K562 (cell line): ENCODE measurements around the gene ACER3. TPM values are rescaled to one million over a fixed set of nuclear protein-coding genes. Genes with fewer than 3 reads are reported as not detected.

ENCODE experiments used
- ATAC-seq: fragments of 200-7000 bp; cut with Tn5 transposase; 3 replicates; pipeline ENCODE4 v1.9.1; 2020; ENCODE audit warnings: moderate library complexity
- BruUV-seq: library from RNA; stranded (reverse); fragments of 400-500 nt; replicated peaks from 2 replicates; lab custom pipeline; 2021; lab: Mats Ljungman, UMichigan
- CTCF ChIA-PET: fragments of 300-600 bp; formaldehyde crosslinking; extraction: SDS; loops from one replicate; lab custom pipeline; 2021; ENCODE audit warnings: low intra/inter-chr PET ratio; lab: Yijun Ruan, JAX
- POLR2A ChIA-PET: fragments of 300-600, 350-650 bp; sonication (Branson Sonifier 250); formaldehyde crosslinking; extraction: SDS; loops from one replicate; lab custom pipeline; 2021; ENCODE audit warnings: antibody characterized with exemption, inconsistent platforms; lab: Yijun Ruan, JAX
- DNase-seq, 4 experiments: peaks; one replicate each; pipeline versions ENCODE4 v3.0.0 to v3.0.0-alpha.2; 2011 to 2018; ENCODE audit warnings: low spot score in 3 of 4, mixed read lengths in 3 of 4; ENCODE audit errors: extremely low read depth in 1 of 4
- FAIRE-seq: peaks from 2 replicates; lab custom pipeline; 2011; peaks lifted over from hg19 to GRCh38; lab: Jason Lieb, UNC
- H2AFZ ChIP-seq: 2 replicates; pipeline ENCODE4 v1.6.0; 2011; ENCODE audit warnings: low read depth, low read length, control low read depth, inconsistent platforms
- H3K27ac ChIP-seq: fragments of 200-600 bp; 3 replicates; pipeline ENCODE4 v1.8.0; 2011; ENCODE audit warnings: low read depth, mild to moderate bottlenecking, control low read depth, inconsistent platforms, low read length, moderate library complexity, mixed read lengths; ENCODE audit errors: extremely low read depth
- H3K27me3 ChIP-seq, 2 experiments: fragments of 300-600 bp in 1 of 2; 2 replicates in 1 of 2; 3 replicates in 1 of 2; pipeline versions ENCODE4 v1.6.0 to v1.8.0; 2011; ENCODE audit warnings: inconsistent platforms in 2 of 2, low read length in 2 of 2, mild to moderate bottlenecking in 1 of 2, mixed read lengths in 1 of 2, moderate library complexity in 1 of 2; ENCODE audit not compliant: control insufficient read depth in 2 of 2, insufficient read depth in 2 of 2
- H3K36me3 ChIP-seq: fragments of 300-600 bp; 3 replicates; pipeline ENCODE4 v1.8.0; 2011; ENCODE audit warnings: mild to moderate bottlenecking, low read length, inconsistent platforms; ENCODE audit not compliant: control insufficient read depth, insufficient read depth
- H3K4me1 ChIP-seq, 2 experiments: fragments of 200-600 bp in 1 of 2; replicated peaks in 1 of 2; 2 replicates in 1 of 2; 3 replicates in 1 of 2; pipeline versions ENCODE4 v1.5.1 to v1.8.0; 2011; ENCODE audit warnings: inconsistent platforms in 2 of 2, low read length in 2 of 2, mild to moderate bottlenecking in 1 of 2, mixed read lengths in 1 of 2, moderate library complexity in 1 of 2; ENCODE audit not compliant: control insufficient read depth in 2 of 2, insufficient read depth in 2 of 2
- H3K4me2 ChIP-seq: 2 replicates; pipeline ENCODE4 v1.6.1; 2011; ENCODE audit warnings: low read length, control low read depth, inconsistent platforms, mixed read lengths; ENCODE audit not compliant: insufficient read depth
- H3K4me3 ChIP-seq: fragments of 200-600 bp; sonication (generic), shearing (Covaris generic); 2 replicates; pipeline ENCODE4 v1.5.1; 2016; ENCODE audit warnings: control low read depth, inconsistent platforms
- H3K79me2 ChIP-seq: fragments of 200-600 bp; 3 replicates; pipeline ENCODE4 v1.8.0; 2011; ENCODE audit warnings: low read length, inconsistent platforms; ENCODE audit not compliant: control insufficient read depth, insufficient read depth
- H3K9ac ChIP-seq, 2 experiments: 2 replicates each; pipeline versions ENCODE4 v1.6.0 to v1.6.1; 2011; ENCODE audit warnings: low read depth in 2 of 2, low read length in 2 of 2, control low read depth in 1 of 2, inconsistent platforms in 1 of 2, mild to moderate bottlenecking in 1 of 2, mixed read lengths in 1 of 2; ENCODE audit not compliant: insufficient read depth in 1 of 2
- H3K9me1 ChIP-seq: one replicate; pipeline ENCODE4 v1.6.0; 2011; ENCODE audit warnings: inconsistent platforms, mild to moderate bottlenecking, low read length, moderate library complexity; ENCODE audit not compliant: control insufficient read depth, insufficient read depth
- H3K9me3 ChIP-seq: replicated peaks from 2 replicates; pipeline ENCODE4 v1.5.1; 2011; ENCODE audit warnings: low read depth, low read length, inconsistent platforms; ENCODE audit not compliant: control insufficient read depth, insufficient read depth
- H4K20me1 ChIP-seq: replicated peaks from 2 replicates; pipeline ENCODE4 v1.6.1; 2011; ENCODE audit warnings: low read length, inconsistent platforms, mixed read lengths; ENCODE audit not compliant: control insufficient read depth, insufficient read depth
- BHLHE40 ChIP-seq: IDR thresholded peaks from 2 replicates; pipeline ENCODE4 v1.6.1; 2011; ENCODE audit warnings: low read length, improper control_type of control experiment
- C11orf30 ChIP-seq: fragments of 450-650 bp; IDR thresholded peaks from 2 replicates; pipeline ENCODE4 v1.6.1; 2016; ENCODE audit warnings: low read depth, mild to moderate bottlenecking
- EGR1 ChIP-seq: fragments of 450-650 bp; conservative IDR thresholded peaks from 2 replicates; pipeline ENCODE4 v1.6.1; 2017; ENCODE audit warnings: mild to moderate bottlenecking
- ETS2 ChIP-seq: IDR thresholded peaks from 2 replicates; pipeline ENCODE4 v1.6.1; 2016; ENCODE audit warnings: borderline replicate concordance, missing genetic modification characterization, mild to moderate bottlenecking, moderate library complexity, missing compliant biosample characterization; ENCODE audit not compliant: poor library complexity, severe bottlenecking
- HMBOX1 ChIP-seq: sonication (generic); IDR thresholded peaks from 2 replicates; pipeline ENCODE4 v1.6.1; 2016
- HMGN3 ChIP-seq: IDR thresholded peaks from 2 replicates; pipeline ENCODE4 v1.6.1; 2011; ENCODE audit warnings: borderline replicate concordance, low read depth, mild to moderate bottlenecking, mixed read lengths, low read length; ENCODE audit not compliant: insufficient read length; ENCODE audit errors: extremely low read depth
- KLF6 ChIP-seq: fragments of 250-450 bp; sonication (Bioruptor Pico); IDR thresholded peaks from 2 replicates; pipeline ENCODE4 v1.4.0; 2020; ENCODE audit warnings: mild to moderate bottlenecking, moderate library complexity, borderline replicate concordance
- NFYB ChIP-seq: IDR thresholded peaks from 2 replicates; pipeline ENCODE4 v1.6.1; 2011; ENCODE audit warnings: mild to moderate bottlenecking, moderate library complexity; ENCODE audit not compliant: insufficient read length; ENCODE audit errors: extremely low read depth
- NR1H2 ChIP-seq: sonication (generic); formaldehyde crosslinking; IDR thresholded peaks from 2 replicates; pipeline ENCODE4 v1.4.0; 2020; ENCODE audit warnings: mild to moderate bottlenecking, missing genetic modification reagents
- RCOR1 ChIP-seq, 2 experiments: IDR thresholded peaks; 2 replicates each; pipeline ENCODE4 v1.6.1; 2012; ENCODE audit warnings: low read depth in 2 of 2, low read length in 2 of 2, borderline replicate concordance in 1 of 2, improper control_type of control experiment in 1 of 2
- SRSF3 ChIP-seq: fragments of 200-400 bp; formaldehyde crosslinking; IDR thresholded peaks from 2 replicates; pipeline ENCODE4 v1.6.1; 2016; ENCODE audit warnings: mild to moderate bottlenecking, low read length, moderate library complexity; ENCODE audit not compliant: insufficient read depth
- SRSF9 ChIP-seq: fragments of 200-400 bp; formaldehyde crosslinking; IDR thresholded peaks from 2 replicates; pipeline ENCODE4 v1.6.1; 2017; ENCODE audit warnings: low read depth, low read length, borderline replicate concordance
- STAT6 ChIP-seq: sonication (generic); formaldehyde crosslinking; IDR thresholded peaks from 2 replicates; pipeline ENCODE4 v1.8.1; 2023; ENCODE audit warnings: mild to moderate bottlenecking, missing genetic modification reagents
- TFE3 ChIP-seq: fragments of 450-650 bp; formaldehyde crosslinking; IDR thresholded peaks from 2 replicates; pipeline ENCODE4 v1.4.0; 2020; ENCODE audit warnings: mild to moderate bottlenecking, mixed read lengths
- ZFP1 ChIP-seq: fragments of 450-650 bp; formaldehyde crosslinking; IDR thresholded peaks from 2 replicates; pipeline ENCODE4 v1.4.0; 2020; ENCODE audit warnings: mild to moderate bottlenecking, mixed read lengths
- ZFX ChIP-seq: sonication (generic); formaldehyde crosslinking; IDR thresholded peaks from 2 replicates; pipeline ENCODE4 v1.8.0; 2022; ENCODE audit warnings: mild to moderate bottlenecking, missing genetic modification reagents, moderate library complexity
- ZNF511 ChIP-seq: sonication (generic); formaldehyde crosslinking; IDR thresholded peaks from 2 replicates; pipeline ENCODE4 v1.8.0; 2022; ENCODE audit warnings: mild to moderate bottlenecking, missing genetic modification reagents
- WGBS: fragments of 100-300 bp; shearing (Covaris generic); methylation state at CpG from one replicate; pipeline ENCODE4 v1.1.6; 2016; ENCODE audit warnings: low coverage, mixed read lengths; ENCODE audit not compliant: insufficient coverage; ENCODE audit errors: missing lambda C conversion rate; 5-methylcytosine and 5-hydroxymethylcytosine counted together
- in situ Hi-C: fragments of 300-500 bp; cut with MboI; formaldehyde crosslinking; loops from 4 replicates; pipeline ENCODE4 v1.15.0; 2018; ENCODE audit warnings: inconsistent platforms, mixed read lengths
- intact Hi-C: fragments of 100-400 bp; cut with micrococcal nuclease; formaldehyde crosslinking; loops from 2 replicates; pipeline ENCODE4 v1.14.2; 2022
- polyA plus RNA-seq, 8 experiments: library from polyadenylated mRNA; depleted of rRNA in 4 of 8; stranded (reverse) in 5 of 8; unstranded in 3 of 8; fragments of >200 nt; fragmentation: Nextera tagmentation in 2 of 8; fragmentation: Illumina TruSeq in 1 of 8; extraction: Ambion mirVana in 2 of 8; extraction: Trizol in 1 of 8; gene quantifications; 2 replicates each; pipeline versions ENCODE4 v1.2.1 to v1.2.3, GENCODE V29; 2011 to 2014; ENCODE audit warnings: inconsistent platforms in 1 of 8, missing spikeins in 1 of 8
- total RNA-seq, 7 experiments: library from RNA; depleted of rRNA in 6 of 7; stranded (reverse); fragments of >200 nt in 6 of 7; fragmentation: Illumina TruSeq in 2 of 7; extraction: Trizol in 2 of 7; gene quantifications; 2 replicates each; pipeline versions ENCODE4 v1.2.1 to v1.2.3, GENCODE V29; 2011 to 2021; ENCODE audit warnings: low replicate concordance in 1 of 7

Gene ACER3
- total and polyA plus RNA-seq, 9 of the 15 experiments (the other 6 are each of a cell fraction or from before 2014, with no cell fraction given), result 2.0 to 23.8 (median 9.5) TPM

- Histone ChIP-seq H4K20me1 (no peaks in the 10 kb centered on the region), H2AFZ (no peak overlapping the region), H3K4me1 (peaks cover 0 to 9% of the 10 kb centered on the region in 2 experiments; a peak in 2 of 5 replicates), H3K27ac (no peak overlapping the region), H3K9me3 (no peaks in the 10 kb centered on the region; the same call in 1 of the 2 replicates), H3K9me1 (no peaks in the 10 kb centered on the region), H3K4me3 (no peak overlapping the region), H3K79me2 (no peaks in the 10 kb centered on the region; the same call in 2 of the 3 replicates), H3K9ac (no peak overlapping the region), H3K27me3 (no peaks in the 10 kb centered on the region), H3K4me2 (no peak overlapping the region; the same call in 1 of the 2 replicates), H3K36me3 (no peaks in the 10 kb centered on the region)
- FAIRE-seq (peak; percentile 15), ATAC-seq (no peak), DNase-seq (no peak)
- 11% methylated on average over 1 of the region's 1 CpG for WGBS
- ChIA-PET POLR2A (interaction anchor here (1.0 kb wide), 1 partner anchor 16 kb away, joined by 3 read pairs; no protein-coding TSS in a partner anchor), CTCF (no interaction called here)
- in situ Hi-C loops (no loop called here), intact Hi-C loops (no loop called here)
- BruUV-seq, result no TSS peak
- TF ChIP-seq ZFP1 (no peak), ETS2 (tag) (no peak), KLF6 (CRISPR knock-in tag) (peak; percentile 82; the same call in 1 of the 2 replicates), BHLHE40 (no peak), ZFX (no peak), SRSF3 (no peak), NFYB (no peak), ZNF511 (CRISPR knock-in tag) (no peak), NR1H2 (CRISPR knock-in tag) (no peak), RCOR1 (IDR thresholded peaks at IDR 0.05; ENCODE audit: borderline replicate concordance in 1 of 2, low read depth in 2 of 2, low read length in 2 of 2) (0 out of 4 replicates have a peak, but pooled peaks of 1 of the 2 experiments have one; percentile 9), SRSF9 (no peak), TFE3 (CRISPR knock-in tag) (no peak), HMGN3 (no peak), C11orf30 (peak; percentile 31), STAT6 (no peak), EGR1 (no peak), HMBOX1 (no peak)
Observed at GRCh38 chr11:76911415-76911808, 50.7 kb downstream of the ACER3 start.
